Activated CD8-positive, alpha-beta T cell treated with anti-CD3 and anti-CD28 coated beads, Interleukin-2, amount 10 ng/mL, durations not matched to agents 7 days and 5 days (primary cell): ENCODE measurements around the gene RASGEF1C. TPM values are rescaled to one million over a fixed set of nuclear protein-coding genes. Genes with fewer than 3 reads are reported as not detected.

ENCODE experiments used
- ATAC-seq: fragments of 150-1000 bp; cut with Tn5 transposase; one replicate; pipeline ENCODE4 v1.10.0; 2021; ENCODE audit warnings: moderate library complexity
- CTCF ChIA-PET: fragments of 350-600 bp; sonication (Branson Sonifier 250); formaldehyde crosslinking; loops from one replicate; lab custom pipeline; 2021; ENCODE audit warnings: antibody characterized with exemption; lab: Charles Lee
- POLR2A ChIA-PET: fragments of 350-600 bp; sonication (Branson Sonifier 250); formaldehyde crosslinking; loops from one replicate; lab custom pipeline; 2021; ENCODE audit warnings: antibody characterized with exemption; lab: Charles Lee
- DNase-seq: peaks from one replicate; pipeline ENCODE4 v3.0.0-alpha.2; 2020
- H3K27ac Mint-ChIP-seq: one replicate; pipeline ENCODE4 v1.8.0; 2021; ENCODE audit warnings: mild to moderate bottlenecking, mixed read lengths
- H3K27me3 Mint-ChIP-seq: one replicate; pipeline ENCODE4 v1.8.0; 2021; ENCODE audit warnings: low read depth, mixed read lengths
- H3K36me3 Mint-ChIP-seq: one replicate; pipeline ENCODE4 v1.8.0; 2021; ENCODE audit warnings: low read depth, mixed read lengths
- H3K4me1 Mint-ChIP-seq: one replicate; pipeline ENCODE4 v1.8.0; 2021; ENCODE audit warnings: low read depth, mixed read lengths
- H3K4me3 Mint-ChIP-seq: one replicate; pipeline ENCODE4 v1.8.0; 2021; ENCODE audit warnings: mild to moderate bottlenecking, mixed read lengths
- H3K9me3 Mint-ChIP-seq: one replicate; pipeline ENCODE4 v1.8.0; 2022; ENCODE audit warnings: mixed read lengths; ENCODE audit not compliant: insufficient read depth
- total RNA-seq, 2 experiments: library from RNA; stranded (reverse); gene quantifications; one replicate each; pipeline ENCODE4 v1.2.3, GENCODE V29; 2021

Gene RASGEF1C
- total RNA-seq, 2 experiments from 2014 or later = not detected

DNA sequence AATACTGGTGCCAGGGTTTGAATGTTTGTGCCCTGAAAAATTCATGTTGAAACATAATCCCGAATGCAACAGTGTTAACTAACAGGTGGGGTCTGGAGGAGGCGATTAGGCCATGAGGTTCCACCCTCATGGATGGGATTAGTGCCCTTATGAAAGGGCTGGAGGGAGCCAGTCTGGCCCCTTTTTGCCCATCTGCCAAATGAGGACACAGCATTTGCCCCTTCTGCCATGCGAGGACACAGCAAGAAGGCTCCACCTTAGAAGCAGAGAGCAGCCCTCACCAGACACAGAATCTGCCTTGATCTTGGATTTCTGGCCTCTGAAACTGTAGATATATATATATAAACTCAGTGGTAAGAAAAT lies 104.9 kb downstream of the RASGEF1C start:
- H3K9me3 Mint-ChIP-seq = peaks cover 17% of the 10 kb centered on the region
- H3K4me3 Mint-ChIP-seq = no peak overlapping the region
- H3K27ac Mint-ChIP-seq = no peak overlapping the region
- DNase-seq = no peak
- no peaks in the 10 kb centered on the region for H3K4me1 Mint-ChIP-seq
- H3K36me3 Mint-ChIP-seq = no peaks in the 10 kb centered on the region
- ChIA-PET CTCF (no interaction called here), POLR2A (no interaction called here)
- ATAC-seq = no peak
- H3K27me3 Mint-ChIP-seq = peaks cover 3% of the 10 kb centered on the region

- Mint-ChIP-seq H3K9me3 (peaks cover 16% of the 10 kb centered on the region), H3K4me1 (no peaks in the 10 kb centered on the region), H3K36me3 (no peaks in the 10 kb centered on the region), H3K4me3 (no peak overlapping the region), H3K27ac (no peak overlapping the region), H3K27me3 (peaks cover 3% of the 10 kb centered on the region)
- no peak for DNase-seq
- ChIA-PET CTCF (no interaction called here), POLR2A (no interaction called here)
- ATAC-seq = no peak
Observed at GRCh38 chr5:180103487-180104167, 105.4 kb downstream of the RASGEF1C start.

GRCh38 chr5:180102636-180103035 lies 106.4 kb downstream of the RASGEF1C start:
- ChIA-PET CTCF (no interaction called here), POLR2A (no interaction called here)
- DNase-seq (no peak), ATAC-seq (no peak)
- H3K9me3 Mint-ChIP-seq = peaks cover 12% of the 10 kb centered on the region
- no peaks in the 10 kb centered on the region for H3K36me3 Mint-ChIP-seq
- H3K27ac Mint-ChIP-seq = no peak overlapping the region
- H3K4me3 Mint-ChIP-seq = no peak overlapping the region
- peaks cover 3% of the 10 kb centered on the region for H3K27me3 Mint-ChIP-seq
- no peaks in the 10 kb centered on the region for H3K4me1 Mint-ChIP-seq

GRCh38 chr5:180101451-180102105 lies 107.4 kb downstream of the RASGEF1C start:
- ChIA-PET POLR2A (no interaction called here), CTCF (no interaction called here)
- Mint-ChIP-seq H3K4me3 (no peak overlapping the region), H3K27ac (no peak overlapping the region), H3K9me3 (peaks cover 5% of the 10 kb centered on the region), H3K36me3 (no peaks in the 10 kb centered on the region), H3K4me1 (no peaks in the 10 kb centered on the region), H3K27me3 (peaks cover 3% of the 10 kb centered on the region)
- ATAC-seq (no peak), DNase-seq (no peak)

GRCh38 chr5:180100621-180101450 lies 108.2 kb downstream of the RASGEF1C start:
- H3K27ac Mint-ChIP-seq = no peak overlapping the region
- peaks cover 3% of the 10 kb centered on the region for H3K27me3 Mint-ChIP-seq
- H3K4me3 Mint-ChIP-seq = no peak overlapping the region
- DNase-seq (no peak), ATAC-seq (no peak)
- POLR2A ChIA-PET = no interaction called here
- H3K4me1 Mint-ChIP-seq = no peaks in the 10 kb centered on the region
- no peaks in the 10 kb centered on the region for H3K9me3 Mint-ChIP-seq
- H3K36me3 Mint-ChIP-seq = no peaks in the 10 kb centered on the region
- CTCF ChIA-PET = no interaction called here

GRCh38 chr5:180099733-180100611 lies 109.0 kb downstream of the RASGEF1C start:
- Mint-ChIP-seq H3K4me1 (no peaks in the 10 kb centered on the region), H3K27me3 (peaks cover 7% of the 10 kb centered on the region), H3K9me3 (no peaks in the 10 kb centered on the region), H3K36me3 (no peaks in the 10 kb centered on the region), H3K4me3 (no peak overlapping the region), H3K27ac (no peak overlapping the region)
- CTCF ChIA-PET = no interaction called here
- POLR2A ChIA-PET = no interaction called here
- ATAC-seq (no peak), DNase-seq (no peak)

GRCh38 chr5:180098991-180099732 lies 109.8 kb downstream of the RASGEF1C start:
- H3K4me3 Mint-ChIP-seq = no peak overlapping the region
- POLR2A ChIA-PET = no interaction called here
- no peak overlapping the region for H3K27ac Mint-ChIP-seq
- no peaks in the 10 kb centered on the region for H3K36me3 Mint-ChIP-seq
- DNase-seq (no peak), ATAC-seq (no peak)
- no peaks in the 10 kb centered on the region for H3K4me1 Mint-ChIP-seq
- CTCF ChIA-PET = no interaction called here
- no peaks in the 10 kb centered on the region for H3K9me3 Mint-ChIP-seq
- H3K27me3 Mint-ChIP-seq = peaks cover 7% of the 10 kb centered on the region

GRCh38 chr5:180098526-180098925 lies 110.5 kb downstream of the RASGEF1C start:
- Mint-ChIP-seq H3K9me3 (no peaks in the 10 kb centered on the region), H3K4me1 (no peaks in the 10 kb centered on the region), H3K27me3 (peaks cover 10% of the 10 kb centered on the region), H3K27ac (no peak overlapping the region), H3K36me3 (no peaks in the 10 kb centered on the region), H3K4me3 (no peak overlapping the region)
- ChIA-PET POLR2A (no interaction called here), CTCF (no interaction called here)
- DNase-seq (no peak), ATAC-seq (no peak)

DNA sequence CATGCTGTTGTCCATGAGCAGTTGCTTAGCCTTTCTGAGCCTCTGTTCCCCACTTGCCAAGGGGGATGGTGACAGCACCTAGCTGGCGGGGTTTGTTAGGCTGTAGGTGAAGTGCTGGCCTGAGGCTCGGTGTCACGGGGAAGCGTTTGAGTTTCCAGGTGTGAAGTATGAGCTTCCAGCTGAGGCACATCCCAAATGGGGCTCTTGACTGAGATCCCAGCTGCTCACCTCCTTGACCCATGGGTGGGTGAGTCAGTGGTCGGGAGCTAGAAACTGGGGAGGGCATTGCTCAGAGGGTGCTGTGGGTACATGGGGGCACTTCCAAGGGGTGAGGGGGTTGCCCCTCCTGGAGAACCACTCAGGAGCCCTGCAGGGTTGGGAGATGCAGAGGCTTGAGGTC lies 111.1 kb downstream of the RASGEF1C start:
- H3K9me3 Mint-ChIP-seq = no peaks in the 10 kb centered on the region
- ChIA-PET CTCF (no interaction called here), POLR2A (no interaction called here)
- DNase-seq (no peak), ATAC-seq (no peak)
- H3K4me3 Mint-ChIP-seq = no peak overlapping the region
- H3K36me3 Mint-ChIP-seq = no peaks in the 10 kb centered on the region
- H3K27me3 Mint-ChIP-seq = peaks cover 7% of the 10 kb centered on the region
- H3K27ac Mint-ChIP-seq = no peak overlapping the region
- H3K4me1 Mint-ChIP-seq = no peaks in the 10 kb centered on the region

DNA sequence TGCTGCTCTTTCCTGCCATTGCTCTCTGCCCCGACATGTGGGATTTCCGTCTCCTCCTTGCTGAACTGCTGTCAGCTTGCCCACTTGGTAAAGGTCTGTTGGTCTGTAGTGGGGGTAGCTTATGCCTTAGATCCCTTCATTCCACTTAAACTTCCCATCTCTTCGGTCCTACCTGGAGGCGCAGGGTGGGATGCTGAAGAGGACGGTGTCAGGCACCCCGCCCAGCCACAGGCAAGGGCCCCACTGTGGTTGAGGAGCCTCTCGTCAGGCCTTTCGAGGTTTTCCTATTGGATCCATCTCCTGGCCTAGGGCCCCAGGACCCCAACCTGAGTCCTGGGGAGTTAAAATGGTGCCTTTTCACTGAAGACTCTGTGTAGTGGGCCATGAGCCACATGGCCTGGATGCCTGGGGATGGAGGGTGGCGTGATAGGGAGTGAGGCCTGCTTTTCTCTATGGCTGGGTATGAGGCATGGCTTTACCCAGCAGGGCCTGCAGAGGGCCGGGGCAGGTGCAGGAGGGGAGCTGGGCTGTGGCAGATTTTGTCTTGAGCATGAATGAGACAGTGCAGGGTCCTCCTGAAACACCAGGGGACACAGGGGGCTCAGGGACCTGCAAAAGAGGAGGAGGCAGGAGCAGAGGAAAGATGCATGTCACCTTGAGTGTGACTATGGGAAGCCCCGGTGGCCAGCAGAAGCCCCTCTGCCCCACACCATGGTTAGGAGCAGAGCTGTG lies 111.7 kb downstream of the RASGEF1C start:
- H3K27ac Mint-ChIP-seq = no peak overlapping the region
- DNase-seq (no peak), ATAC-seq (no peak)
- peaks cover 7% of the 10 kb centered on the region for H3K27me3 Mint-ChIP-seq
- H3K36me3 Mint-ChIP-seq = no peaks in the 10 kb centered on the region
- ChIA-PET CTCF (no interaction called here), POLR2A (no interaction called here)
- H3K4me3 Mint-ChIP-seq = no peak overlapping the region
- no peaks in the 10 kb centered on the region for H3K4me1 Mint-ChIP-seq
- H3K9me3 Mint-ChIP-seq = no peaks in the 10 kb centered on the region

GRCh38 chr5:180096616-180097015 lies 112.4 kb downstream of the RASGEF1C start:
- ChIA-PET CTCF (no interaction called here), POLR2A (no interaction called here)
- no peaks in the 10 kb centered on the region for H3K36me3 Mint-ChIP-seq
- H3K4me3 Mint-ChIP-seq = no peak overlapping the region
- H3K27me3 Mint-ChIP-seq = peaks cover 7% of the 10 kb centered on the region
- DNase-seq (no peak), ATAC-seq (no peak)
- H3K4me1 Mint-ChIP-seq = no peaks in the 10 kb centered on the region
- no peaks in the 10 kb centered on the region for H3K9me3 Mint-ChIP-seq
- H3K27ac Mint-ChIP-seq = no peak overlapping the region
